Stomach smooth muscle (tissue), 2 donors: Measurements from ENCODE around the gene CUBN.

Source experiments
- H3K27ac ChIP-seq: one replicate; pipeline ENCODE4 v1.7.0; 2013; ENCODE audit warnings: mild to moderate bottlenecking, low read length, inconsistent platforms
- H3K27me3 ChIP-seq, 2 donors: one replicate each; pipeline ENCODE4 v1.7.0; 2013; ENCODE audit warnings: low read length in 2 of 2; ENCODE audit not compliant: insufficient read depth in 2 of 2, control insufficient read depth in 1 of 2
- H3K36me3 ChIP-seq, 2 donors: one replicate each; pipeline ENCODE4 v1.7.0; 2013; ENCODE audit warnings: low read length in 2 of 2; ENCODE audit not compliant: control insufficient read depth in 2 of 2, insufficient read depth in 2 of 2
- H3K4me1 ChIP-seq: one replicate; pipeline ENCODE4 v1.7.0; 2013; ENCODE audit warnings: low read length; ENCODE audit not compliant: control insufficient read depth, insufficient read depth
- H3K4me3 ChIP-seq, 2 donors: one replicate each; pipeline ENCODE4 v1.7.0; 2013; ENCODE audit warnings: low read length in 2 of 2
- H3K9ac ChIP-seq, 2 donors: one replicate each; pipeline ENCODE4 v1.7.0; 2013; ENCODE audit warnings: low read length in 2 of 2, mild to moderate bottlenecking in 1 of 2
- H3K9me3 ChIP-seq, 2 donors: one replicate each; pipeline ENCODE4 v1.7.0; 2013; ENCODE audit warnings: low read length in 2 of 2; ENCODE audit not compliant: control insufficient read depth in 2 of 2
- donor health status: healthy.
- donor health status: Pancreatic carcinoma.

The CUBN gene

DNA sequence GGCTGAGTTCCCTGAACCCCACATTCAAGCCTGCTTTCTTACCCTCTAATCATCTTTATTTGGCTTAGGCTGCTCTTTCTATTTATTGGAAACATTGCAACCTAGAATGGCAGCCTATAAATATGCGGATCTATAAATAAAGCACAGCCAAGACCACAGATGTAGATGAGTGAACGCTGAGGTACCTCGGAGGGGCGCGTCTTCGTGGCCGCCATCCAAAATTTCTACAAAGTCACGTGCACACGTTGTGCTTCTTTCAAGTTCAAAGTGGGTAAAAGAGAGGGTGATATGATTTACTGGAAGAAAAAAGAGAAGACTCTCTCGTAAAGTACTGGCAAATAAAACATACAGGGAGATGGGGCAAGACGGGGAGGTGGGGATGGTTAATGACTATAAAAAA is 179.8 kb downstream of the CUBN start:
- Histone ChIP-seq H3K9me3 (no peaks in the 10 kb centered on the region), H3K27ac (no peak overlapping the region), H3K9ac (no peak overlapping the region), H3K27me3 (no peaks in the 10 kb centered on the region), H3K36me3 (no peaks in the 10 kb centered on the region), H3K4me1 (no peaks in the 10 kb centered on the region), H3K4me3 (no peak overlapping the region)

- Histone ChIP-seq H3K36me3 (no peaks in the 10 kb centered on the region), H3K9ac (no peak overlapping the region), H3K4me3 (no peak overlapping the region), H3K27ac (no peak overlapping the region), H3K9me3 (no peaks in the 10 kb centered on the region), H3K4me1 (no peaks in the 10 kb centered on the region), H3K27me3 (no peaks in the 10 kb centered on the region)
These were observed 181.2 kb downstream of the CUBN start for GRCh38 chr10:16948361-16948760.

DNA sequence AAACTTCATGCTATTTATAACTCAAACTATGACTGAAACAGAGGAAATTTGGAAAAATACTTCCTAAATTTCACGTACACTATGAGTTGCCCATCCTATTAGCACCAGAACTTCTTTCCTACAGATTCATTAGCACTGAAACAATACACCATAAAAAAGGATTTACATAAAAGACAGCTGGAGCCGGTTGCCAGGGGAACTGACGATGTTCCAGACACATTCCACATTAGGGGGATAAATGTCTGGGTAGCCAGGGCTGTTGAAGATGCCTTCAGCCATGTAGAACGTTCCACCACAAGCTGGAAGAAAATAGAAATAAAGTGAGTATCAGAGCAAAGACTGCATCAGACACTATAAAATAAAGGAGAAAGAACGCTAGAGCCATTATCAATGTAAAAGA is 182.5 kb downstream of the CUBN start:
- no peaks in the 10 kb centered on the region for H3K4me1 ChIP-seq

DNA sequence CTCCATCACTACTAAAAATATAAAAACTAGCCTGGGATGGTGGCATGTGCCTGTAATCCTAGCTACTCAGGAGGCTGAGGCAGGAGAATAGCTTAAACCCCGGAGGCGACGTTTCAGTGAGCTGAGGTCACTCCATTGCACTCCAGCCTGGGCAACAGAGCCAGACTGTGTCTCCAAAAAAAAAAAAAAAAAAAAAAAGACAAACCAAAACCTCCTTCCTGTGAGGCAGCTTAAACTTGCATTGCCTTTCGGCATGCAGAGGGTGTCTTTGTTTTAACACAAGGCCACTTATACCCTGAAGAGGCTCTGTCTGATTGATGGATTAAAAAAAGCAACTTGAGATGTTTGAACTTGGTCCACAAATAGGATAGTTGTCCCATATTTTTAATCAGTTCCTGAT is 184.0 kb downstream of the CUBN start:
- no peak overlapping the region for H3K4me3 ChIP-seq
- no peaks in the 10 kb centered on the region for H3K9me3 ChIP-seq
- no peaks in the 10 kb centered on the region for H3K4me1 ChIP-seq
- H3K9ac ChIP-seq, result no peak overlapping the region
- H3K27me3 ChIP-seq, result no peaks in the 10 kb centered on the region
- H3K27ac ChIP-seq, result no peak overlapping the region
- no peaks in the 10 kb centered on the region for H3K36me3 ChIP-seq

More for the DNA sequence above, 182.5 kb downstream of the CUBN start:
- Histone ChIP-seq H3K27ac (no peak overlapping the region), H3K4me3 (no peak overlapping the region), H3K9ac (no peak overlapping the region), H3K36me3 (no peaks in the 10 kb centered on the region), H3K27me3 (no peaks in the 10 kb centered on the region), H3K9me3 (no peaks in the 10 kb centered on the region)

DNA sequence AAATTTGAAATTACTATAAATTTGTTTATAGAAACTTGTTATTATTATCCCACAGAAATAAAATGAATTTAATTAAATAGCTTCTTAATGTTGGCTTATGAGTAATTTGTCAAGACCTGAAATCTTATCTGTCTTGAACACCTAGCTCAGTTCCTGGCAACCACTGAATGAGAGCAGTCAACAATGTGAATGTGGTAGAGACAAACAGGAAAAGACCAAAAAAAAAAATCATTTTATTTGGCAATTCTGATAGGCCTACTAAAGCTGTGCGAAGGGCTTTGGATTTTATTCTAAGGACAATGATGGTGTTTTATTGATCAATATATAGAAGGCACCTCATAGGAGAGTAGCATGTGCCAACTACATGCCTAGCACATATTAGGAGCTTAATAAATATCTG is 184.6 kb downstream of the CUBN start:
- Histone ChIP-seq H3K36me3 (no peaks in the 10 kb centered on the region), H3K9ac (no peak overlapping the region), H3K4me3 (no peak overlapping the region), H3K27me3 (no peaks in the 10 kb centered on the region), H3K4me1 (no peaks in the 10 kb centered on the region), H3K9me3 (no peaks in the 10 kb centered on the region), H3K27ac (no peak overlapping the region)

GRCh38 chr10:16944402-16944801 is 185.2 kb downstream of the CUBN start:
- Histone ChIP-seq H3K36me3 (no peaks in the 10 kb centered on the region), H3K9ac (no peak overlapping the region), H3K9me3 (no peaks in the 10 kb centered on the region), H3K4me3 (no peak overlapping the region), H3K27me3 (no peaks in the 10 kb centered on the region), H3K4me1 (no peaks in the 10 kb centered on the region), H3K27ac (no peak overlapping the region)

- Histone ChIP-seq H3K4me3 (no peak overlapping the region), H3K27me3 (no peaks in the 10 kb centered on the region), H3K9me3 (no peaks in the 10 kb centered on the region), H3K36me3 (no peaks in the 10 kb centered on the region), H3K4me1 (no peaks in the 10 kb centered on the region), H3K9ac (no peak overlapping the region), H3K27ac (no peak overlapping the region)
These were observed 186.0 kb downstream of the CUBN start for GRCh38 chr10:16943295-16944285.

GRCh38 chr10:16942381-16943078 is 187.1 kb downstream of the CUBN start:
- H3K9ac ChIP-seq, result no peak overlapping the region
- H3K36me3 ChIP-seq, result no peaks in the 10 kb centered on the region

DNA sequence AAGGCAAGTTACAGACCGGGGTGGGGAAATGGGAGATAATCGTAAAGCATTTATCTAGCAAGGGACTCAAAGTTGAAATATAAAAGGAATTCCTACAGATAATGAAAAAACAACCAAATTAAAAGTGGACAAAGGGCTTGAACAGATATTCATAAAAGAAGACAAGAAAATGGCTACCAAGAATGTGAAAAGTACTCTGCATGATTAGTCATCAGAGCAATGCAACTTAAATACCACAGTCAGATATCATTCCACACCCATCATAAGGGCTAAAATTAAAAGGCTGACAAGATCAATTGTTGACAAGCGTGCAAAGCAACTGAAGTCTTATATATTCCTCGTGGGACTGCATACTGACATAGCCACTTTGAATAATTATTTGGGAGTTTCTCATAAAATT is 187.7 kb downstream of the CUBN start:
- Histone ChIP-seq H3K4me3 (no peak overlapping the region), H3K27me3 (no peaks in the 10 kb centered on the region), H3K4me1 (no peaks in the 10 kb centered on the region), H3K9me3 (no peaks in the 10 kb centered on the region), H3K27ac (no peak overlapping the region), H3K9ac (no peak overlapping the region), H3K36me3 (no peaks in the 10 kb centered on the region)

More at GRCh38 chr10:16942381-16943078, 187.1 kb downstream of the CUBN start:
- Histone ChIP-seq H3K9me3 (no peaks in the 10 kb centered on the region), H3K4me1 (no peaks in the 10 kb centered on the region), H3K27ac (no peak overlapping the region), H3K4me3 (no peak overlapping the region), H3K27me3 (no peaks in the 10 kb centered on the region)

DNA sequence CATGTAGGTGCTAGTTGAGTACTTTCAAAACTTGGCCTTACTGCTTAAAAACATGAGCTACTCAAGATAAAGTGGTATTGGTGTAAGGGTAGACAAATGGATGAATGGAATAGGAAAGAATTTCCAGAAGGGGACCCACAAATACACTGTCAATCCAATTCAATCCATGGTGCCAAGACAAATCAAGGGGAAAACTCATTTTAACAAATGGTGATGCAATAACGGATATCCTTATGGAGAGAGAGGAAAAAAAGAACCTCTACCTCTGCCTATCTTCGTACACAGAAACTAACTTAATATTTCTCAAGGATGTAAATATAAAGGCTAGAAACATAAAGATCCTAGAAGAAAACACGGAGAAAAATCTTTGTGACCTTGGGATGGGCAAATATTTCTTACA is 188.5 kb downstream of the CUBN start:
- Histone ChIP-seq H3K36me3 (no peaks in the 10 kb centered on the region), H3K4me3 (no peak overlapping the region), H3K9ac (no peak overlapping the region), H3K4me1 (no peaks in the 10 kb centered on the region), H3K27me3 (no peaks in the 10 kb centered on the region), H3K27ac (no peak overlapping the region), H3K9me3 (no peaks in the 10 kb centered on the region)

GRCh38 chr10:16938952-16939351 is 190.7 kb downstream of the CUBN start:
- Histone ChIP-seq H3K9me3 (no peaks in the 10 kb centered on the region), H3K27me3 (no peaks in the 10 kb centered on the region), H3K4me3 (no peak overlapping the region), H3K27ac (no peak overlapping the region), H3K9ac (no peak overlapping the region), H3K4me1 (no peaks in the 10 kb centered on the region), H3K36me3 (no peaks in the 10 kb centered on the region)
